GM23248 (cell line): Measurements from ENCODE around the gene KLHL3. TPM values are rescaled to one million over a fixed set of nuclear protein-coding genes. Genes with fewer than 3 reads are reported as not detected.
A peak's percentile ranks its signal among the peaks of the same experiment; 100 is the strongest.

ENCODE experiments used
- DNase-seq: peaks from one replicate; pipeline ENCODE4 v3.0.0-alpha.2; 2015
- H2AFZ ChIP-seq: fragments of 200-600 bp; sonication (generic); 2 replicates; pipeline ENCODE4 v1.6.1; 2016; ENCODE audit warnings: antibody characterized with exemption
- H3F3A ChIP-seq: fragments of 200-600 bp; sonication (generic); 2 replicates; pipeline ENCODE4 v1.6.1; 2016; ENCODE audit warnings: mild to moderate bottlenecking, antibody characterized with exemption, mixed run types; ENCODE audit not compliant: insufficient read depth
- H3K27ac ChIP-seq: fragments of 200-600 bp; sonication (generic); 2 replicates; pipeline ENCODE4 v1.5.1; 2016; ENCODE audit warnings: mild to moderate bottlenecking
- H3K27me3 ChIP-seq: fragments of 200-600 bp; sonication (generic); replicated peaks from 2 replicates; pipeline ENCODE4 v1.6.1; 2016; ENCODE audit warnings: mild to moderate bottlenecking; ENCODE audit not compliant: insufficient read depth
- H3K36me3 ChIP-seq: fragments of 200-600 bp; sonication (generic); 2 replicates; pipeline ENCODE4 v1.6.1; 2016; ENCODE audit warnings: low read depth, mild to moderate bottlenecking
- H3K4me1 ChIP-seq: fragments of 200-600 bp; sonication (generic); 2 replicates; pipeline ENCODE4 v1.6.1; 2016; ENCODE audit warnings: mild to moderate bottlenecking; ENCODE audit not compliant: insufficient read depth
- H3K4me2 ChIP-seq: fragments of 200-600 bp; sonication (generic); one replicate; pipeline ENCODE4 v1.6.1; 2016; ENCODE audit warnings: mild to moderate bottlenecking; ENCODE audit not compliant: unreplicated experiment
- H3K4me3 ChIP-seq: fragments of 200-600 bp; sonication (generic); 2 replicates; pipeline ENCODE4 v1.5.1; 2016; ENCODE audit warnings: mild to moderate bottlenecking
- H3K79me2 ChIP-seq: fragments of 200-600 bp; sonication (generic); 2 replicates; pipeline ENCODE4 v1.6.1; 2016; ENCODE audit warnings: mild to moderate bottlenecking; ENCODE audit not compliant: insufficient read depth
- H3K9ac ChIP-seq: fragments of 200-600 bp; sonication (generic); 2 replicates; pipeline ENCODE4 v1.6.1; 2016; ENCODE audit warnings: mild to moderate bottlenecking
- H3K9me2 ChIP-seq: fragments of 200-600 bp; sonication (generic); 2 replicates; pipeline ENCODE4 v1.6.1; 2016; ENCODE audit warnings: mixed run types, mild to moderate bottlenecking, moderate library complexity; ENCODE audit not compliant: insufficient read depth
- H3K9me3 ChIP-seq: fragments of 200-600 bp; sonication (generic); one replicate; pipeline ENCODE4 v1.6.1; 2017; ENCODE audit warnings: low read depth
- H4K20me1 ChIP-seq: fragments of 200-600 bp; sonication (generic); 2 replicates; pipeline ENCODE4 v1.6.0; 2016; ENCODE audit not compliant: insufficient read depth
- EZH2 ChIP-seq: fragments of 200-600 bp; sonication (generic); IDR thresholded peaks from 2 replicates; pipeline ENCODE4 v1.6.1; 2018; ENCODE audit warnings: antibody characterized with exemption, mild to moderate bottlenecking; ENCODE audit not compliant: insufficient read depth, poor library complexity, severe bottlenecking
- EZH2phosphoT487 ChIP-seq: fragments of 200-600 bp; sonication (generic); IDR thresholded peaks from 2 replicates; pipeline ENCODE4 v1.6.1; 2018; ENCODE audit warnings: antibody characterized with exemption, moderate library complexity, mild to moderate bottlenecking, low read depth; ENCODE audit not compliant: insufficient read depth
- WGBS, 2 experiments: methylation state at CpG; one replicate each; pipeline ENCODE4 v1.1.6; 2015 to 2017; ENCODE audit warnings: low lambda C conversion rate in 2 of 2, low coverage in 1 of 2; ENCODE audit errors: missing lambda C conversion rate in 2 of 2; 5-methylcytosine and 5-hydroxymethylcytosine counted together
- in situ Hi-C: fragments of 300-500 bp; cut with MboI; formaldehyde crosslinking; loops from 2 replicates; pipeline ENCODE4 v1.15.0; 2020
- polyA plus RNA-seq: library from polyadenylated mRNA; unstranded; fragments of >200 nt; fragmentation: Nextera tagmentation; extraction: Ambion mirVana; gene quantifications from 2 replicates; pipeline ENCODE4 v1.2.1, GENCODE V29; 2016
- total RNA-seq: library from RNA; depleted of rRNA; stranded (reverse); fragments of >200 nt; shearing (Covaris generic); gene quantifications from 2 replicates; pipeline ENCODE4 v1.2.3, GENCODE V29; 2014

The KLHL3 gene
- total and polyA plus RNA-seq, 2 experiments from 2014 or later = 1.1 to 1.3 TPM

DNA sequence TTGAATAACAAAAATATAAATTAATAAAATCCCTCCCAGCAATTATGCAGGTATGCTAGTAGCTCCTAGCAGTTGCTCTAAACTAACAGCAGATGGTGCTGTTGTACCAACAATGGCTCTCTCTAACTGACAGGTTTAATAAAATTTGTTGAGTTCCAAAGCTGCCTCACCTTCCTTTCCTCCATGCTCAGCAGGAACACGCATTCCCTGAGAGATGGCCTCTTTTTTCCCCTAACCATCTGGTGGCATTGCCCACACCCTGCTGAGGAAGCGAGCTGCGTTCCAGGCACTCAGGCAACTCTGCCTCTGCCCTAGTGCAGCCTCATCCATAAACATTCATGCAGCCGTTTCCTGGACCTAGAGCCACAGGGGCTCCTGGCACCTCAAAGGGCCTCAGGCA is 106.2 kb downstream of the KLHL3 start:
- Histone ChIP-seq H3K4me2 (no peak overlapping the region), H3K4me1 (0 out of 2 replicates have a peak, but pooled peaks cover 6% of the 10 kb centered on the region), H3K27ac (no peak overlapping the region), H3K9me3 (no peaks in the 10 kb centered on the region), H3K4me3 (no peak overlapping the region), H3F3A (no peaks in the 10 kb centered on the region), H3K79me2 (no peaks in the 10 kb centered on the region), H3K36me3 (no peaks in the 10 kb centered on the region), H3K9ac (no peak overlapping the region), H4K20me1 (no peaks in the 10 kb centered on the region), H3K27me3 (no peaks in the 10 kb centered on the region), H2AFZ (no peak overlapping the region), H3K9me2 (no peaks in the 10 kb centered on the region)
- in situ Hi-C loops = loop anchor here (25.0 kb wide), 2 partner anchors 108 to 408 kb away; partner anchors contain the start of genes FAM13B and KLHL3
- WGBS, 2 experiments = 9 to 10% methylated on average over 4 of the region's 4 CpGs
- TF ChIP-seq EZH2 (no peak), EZH2phosphoT487 (no peak)
- DNase-seq = peak; percentile 71

DNA sequence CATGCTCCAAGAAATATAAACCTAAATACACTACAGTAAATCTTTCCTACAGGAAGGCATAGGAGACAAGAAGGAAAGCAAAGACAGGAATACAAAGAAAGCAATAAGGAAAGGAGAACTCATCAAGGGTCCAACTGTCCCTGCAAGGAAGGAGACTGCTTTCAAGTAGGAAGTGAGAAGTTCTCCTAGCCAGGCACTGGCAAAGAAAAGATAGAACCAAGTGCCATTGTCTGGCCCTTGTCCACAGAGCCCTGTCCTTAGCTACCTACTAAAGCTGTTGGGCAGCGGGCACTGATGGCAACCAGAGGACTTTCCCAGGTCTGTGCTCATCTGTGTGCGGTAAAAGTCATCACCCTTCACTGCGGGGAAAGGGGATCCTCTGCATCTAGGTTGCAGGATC is 108.2 kb downstream of the KLHL3 start:
- H3K79me2 ChIP-seq = no peaks in the 10 kb centered on the region
- 90 to 93% methylated on average over 3 of the region's 3 CpGs for WGBS, 2 experiments
- TF ChIP-seq EZH2phosphoT487 = no peak
- H3K4me3 ChIP-seq = no peak overlapping the region
- peaks cover 14% of the 10 kb centered on the region for H3K4me1 ChIP-seq
- no peak overlapping the region for H3K4me2 ChIP-seq
- no peaks in the 10 kb centered on the region for H4K20me1 ChIP-seq
- H3K27me3 ChIP-seq = no peaks in the 10 kb centered on the region
- in situ Hi-C loops = loop anchor here (25.0 kb wide), 2 partner anchors 110 to 410 kb away; partner anchors contain the start of genes FAM13B and KLHL3
- no peaks in the 10 kb centered on the region for H3K36me3 ChIP-seq
- peaks cover 16% of the 10 kb centered on the region for H3F3A ChIP-seq
- no peak overlapping the region for H2AFZ ChIP-seq
- no peak for DNase-seq
- H3K9me3 ChIP-seq = no peaks in the 10 kb centered on the region
- no peaks in the 10 kb centered on the region for H3K9me2 ChIP-seq
- H3K27ac ChIP-seq = no peak overlapping the region
- no peak overlapping the region for H3K9ac ChIP-seq

DNA sequence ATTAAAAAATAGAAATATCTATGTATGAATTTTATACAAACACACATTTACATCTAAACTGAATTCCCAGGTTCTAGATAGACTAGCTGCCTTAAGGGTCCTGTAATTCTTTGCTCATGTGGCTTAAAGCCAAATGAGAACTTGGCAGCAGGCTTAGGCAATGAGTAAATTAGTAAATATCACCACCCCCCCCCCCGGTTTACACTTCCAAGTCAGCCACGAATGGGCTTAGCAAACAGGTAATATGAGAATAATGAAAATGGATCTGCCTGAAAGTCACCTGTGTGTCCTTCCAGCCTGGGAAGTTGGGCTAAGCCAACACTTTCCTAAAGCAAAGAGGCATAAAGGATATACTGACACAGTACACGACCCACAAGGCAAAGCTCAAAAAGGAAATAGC is 108.6 kb downstream of the KLHL3 start:
- Histone ChIP-seq H3K4me2 (no peak overlapping the region), H3K36me3 (no peaks in the 10 kb centered on the region), H3K9me3 (no peaks in the 10 kb centered on the region), H4K20me1 (no peaks in the 10 kb centered on the region), H3K27me3 (no peaks in the 10 kb centered on the region), H2AFZ (no peak overlapping the region), H3K27ac (no peak overlapping the region), H3K9ac (no peak overlapping the region), H3F3A (peaks cover 20% of the 10 kb centered on the region), H3K4me3 (no peak overlapping the region), H3K4me1 (peaks cover 17% of the 10 kb centered on the region), H3K9me2 (no peaks in the 10 kb centered on the region), H3K79me2 (no peaks in the 10 kb centered on the region)
- no peak for DNase-seq
- in situ Hi-C loops = loop anchor here (25.0 kb wide), 2 partner anchors 110 to 410 kb away; partner anchors contain the start of genes FAM13B and KLHL3
- TF ChIP-seq EZH2 (no peak), EZH2phosphoT487 (no peak)
- 31 to 43% methylated on average over 3 of the region's 3 CpGs for WGBS, 2 experiments

DNA sequence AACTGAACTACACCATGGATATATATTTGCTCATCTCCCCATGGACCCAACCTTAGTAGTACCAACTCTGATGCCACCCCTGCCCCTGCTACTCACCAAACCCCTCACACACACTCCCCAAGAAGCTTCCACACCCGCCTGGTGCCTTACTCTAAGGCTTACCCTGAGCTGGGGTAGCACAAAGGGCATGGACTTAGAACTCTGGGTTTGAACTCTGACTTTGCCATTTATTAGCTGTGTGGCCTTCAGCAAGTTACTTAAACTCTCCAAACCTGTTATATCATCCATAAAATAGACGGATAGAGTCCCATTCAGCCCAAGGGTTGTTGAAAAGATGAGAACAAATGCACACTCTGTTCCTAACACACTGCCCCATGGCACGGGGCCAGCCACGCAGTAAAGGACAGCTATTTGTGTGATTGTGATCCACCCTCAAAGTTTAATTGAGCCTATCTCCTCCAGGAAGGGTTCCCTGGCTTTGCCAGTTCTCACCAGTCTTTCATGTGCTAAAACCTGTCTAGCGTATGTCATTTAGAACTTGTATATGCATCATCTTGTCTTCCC is 111.0 kb downstream of the KLHL3 start:
- no peaks in the 10 kb centered on the region for H4K20me1 ChIP-seq
- in situ Hi-C loops = loop anchor here (25.0 kb wide), 2 partner anchors 112 to 412 kb away; partner anchors contain the start of genes FAM13B and KLHL3
- WGBS, 2 experiments = 73 to 74% methylated on average over 5 of the region's 5 CpGs

More for the DNA sequence above, 111.0 kb downstream of the KLHL3 start:
- Histone ChIP-seq H3K9me2 (no peaks in the 10 kb centered on the region), H3K27ac (no peak overlapping the region), H3K9ac (no peak overlapping the region), H3K79me2 (no peaks in the 10 kb centered on the region), H2AFZ (no peak overlapping the region), H3K4me3 (no peak overlapping the region), H3K9me3 (no peaks in the 10 kb centered on the region), H3K36me3 (no peaks in the 10 kb centered on the region), H3K4me1 (peaks cover 32% of the 10 kb centered on the region), H3K4me2 (no peak overlapping the region), H3K27me3 (no peaks in the 10 kb centered on the region), H3F3A (peaks cover 35% of the 10 kb centered on the region)
- DNase-seq = no peak
- TF ChIP-seq EZH2phosphoT487 = no peak
- TF ChIP-seq EZH2 = no peak
